ENCODE data around the gene B3GAT1.
A peak's percentile ranks its signal among the peaks of the same experiment; 100 is the strongest.

B3GAT1 gene

GRCh38 chr11:134409552-134410429 is 2.3 kb downstream of the B3GAT1 start:
- DNase-seq (ENCODE audit: low spot score): no peak

GRCh38 chr11:134407923-134408322 is 4.1 kb downstream of the B3GAT1 start:
- DNase-seq (ENCODE audit: low spot score): no peak

DNA sequence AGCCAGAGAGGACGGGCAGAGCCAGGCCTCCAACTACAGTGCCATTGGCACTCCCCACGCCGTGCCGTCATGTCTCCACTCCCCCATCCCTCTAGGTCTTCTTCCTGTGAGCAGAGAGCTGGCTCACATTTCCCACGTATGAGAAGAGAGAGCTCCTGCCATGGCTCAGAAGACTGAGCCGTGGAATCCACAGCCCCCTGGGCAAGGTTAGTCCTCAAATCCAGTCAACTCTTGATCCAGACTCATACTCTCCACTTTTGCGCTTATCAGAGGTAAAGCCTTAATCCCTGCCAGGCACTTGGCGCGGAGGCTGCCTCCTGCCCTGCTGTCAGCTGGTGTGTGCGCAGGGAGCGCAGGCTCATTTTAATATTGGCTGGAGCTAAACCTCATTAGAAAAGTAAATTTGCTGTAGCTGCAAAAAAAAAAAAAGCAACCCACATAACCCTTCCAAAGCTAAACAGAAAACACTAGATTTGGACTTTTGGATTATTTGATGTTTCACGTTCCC is 4.7 kb downstream of the B3GAT1 start:
- DNase-seq (ENCODE audit: low spot score): no peak

DNA sequence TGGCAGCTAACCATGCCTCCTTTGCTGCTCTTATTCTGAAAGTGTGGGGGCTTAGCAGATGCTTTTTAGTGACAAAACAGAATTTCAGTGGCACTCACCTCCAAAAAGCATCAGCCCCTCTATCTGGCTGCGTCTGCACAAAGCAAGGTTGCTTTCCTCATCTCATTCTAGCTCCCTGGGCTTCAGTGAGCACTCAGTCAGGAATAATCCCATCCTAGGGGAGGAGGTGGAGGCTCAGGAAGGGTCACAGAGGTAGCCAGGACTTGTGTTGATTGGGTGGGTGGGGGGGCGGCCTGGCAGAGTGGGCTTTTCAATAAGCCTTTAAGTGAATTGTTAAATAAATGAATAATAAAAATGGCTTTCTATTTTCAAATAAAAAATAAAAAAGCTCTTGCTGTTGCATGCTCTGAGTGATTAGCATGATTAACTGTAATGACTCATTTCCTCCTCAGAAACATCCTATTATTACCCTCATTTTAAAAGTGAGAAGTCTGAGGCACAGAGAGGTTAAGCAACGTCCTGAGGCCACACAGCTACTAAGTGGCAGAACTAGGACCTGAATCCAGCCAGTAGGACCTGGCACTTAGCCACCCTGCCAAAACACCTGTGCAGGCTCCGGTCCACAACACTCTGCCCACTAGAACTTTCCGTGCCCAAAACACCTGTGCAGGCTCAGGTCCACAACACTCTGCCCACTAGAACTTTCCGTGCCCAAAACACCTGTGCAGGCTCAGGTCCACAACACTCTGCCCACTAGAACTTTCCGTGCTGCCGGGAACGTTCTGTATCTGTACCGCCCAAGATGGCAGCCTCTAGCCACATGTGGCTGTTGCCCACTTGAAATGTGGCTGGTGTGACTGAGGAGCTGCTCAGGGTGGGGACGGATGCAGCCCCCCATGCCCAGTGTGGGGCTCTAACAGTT is 5.5 kb downstream of the B3GAT1 start:
- peak; percentile 73 for DNase-seq (ENCODE audit: low spot score)

DNA sequence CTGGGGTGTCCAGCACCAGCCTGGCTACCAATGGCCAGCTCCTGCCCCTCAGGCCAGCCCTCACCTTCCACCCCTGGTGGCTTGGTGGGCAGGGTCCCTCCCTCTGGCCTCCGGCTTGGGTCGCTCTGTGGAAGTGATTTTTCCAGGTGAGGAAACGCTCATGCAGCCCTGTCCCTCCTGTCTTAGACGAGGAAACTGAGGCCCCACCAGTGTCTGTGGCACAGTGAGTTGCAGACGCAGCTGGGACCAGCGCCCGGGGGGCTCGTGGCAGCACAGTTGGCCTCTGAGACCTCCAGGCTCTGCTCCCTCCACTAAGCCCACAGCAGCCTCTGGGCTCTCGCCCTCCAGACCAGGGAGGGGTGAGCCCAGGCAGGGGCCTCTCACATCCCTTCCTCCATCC is 6.2 kb downstream of the B3GAT1 start:
- no peak for DNase-seq (ENCODE audit: low spot score)

DNA sequence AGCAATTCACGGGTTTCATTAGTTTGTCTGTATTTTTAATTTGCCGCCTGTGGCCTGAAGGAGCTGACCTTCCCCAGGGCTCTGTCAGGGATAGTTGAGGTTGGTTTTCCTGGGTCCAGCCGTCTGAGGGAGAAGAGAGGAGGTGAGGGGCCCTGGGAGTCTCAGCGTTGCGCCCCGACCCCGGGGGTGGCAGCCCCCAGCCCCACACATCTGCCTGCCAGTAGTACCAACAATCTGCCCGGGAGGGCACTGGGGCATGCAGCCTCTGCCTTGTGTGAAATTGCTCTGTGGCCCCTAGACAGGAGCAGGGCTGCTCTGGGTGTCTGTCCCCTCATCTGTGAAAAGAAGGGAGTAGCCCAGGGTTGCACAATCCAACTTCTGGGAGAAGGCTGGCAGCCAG is 6.6 kb downstream of the B3GAT1 start:
- DNase-seq (ENCODE audit: low spot score): no peak

- DNase-seq (ENCODE audit: low spot score): no peak
Observed at GRCh38 chr11:134404575-134405341, 7.3 kb downstream of the B3GAT1 start.

DNA sequence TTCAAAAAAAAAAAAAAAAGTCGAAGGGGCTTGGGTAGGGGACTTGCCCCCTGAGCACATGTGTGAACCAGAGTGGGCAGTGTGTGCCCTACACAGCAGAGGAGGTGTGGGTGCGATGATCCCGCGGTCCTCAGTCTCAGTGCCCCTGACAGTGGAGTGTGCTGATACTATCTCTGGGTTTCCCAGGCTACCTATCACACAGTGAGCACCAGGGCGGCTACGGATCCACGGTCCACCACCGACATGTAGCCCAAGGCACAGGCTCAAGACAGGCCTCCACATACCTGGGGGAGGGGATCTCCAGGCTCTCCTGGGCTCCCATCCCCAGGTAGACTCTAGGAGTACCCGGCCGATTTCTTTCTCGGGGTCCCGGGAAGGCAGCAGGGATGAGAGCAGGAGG is 9.1 kb downstream of the B3GAT1 start:
- no peak for DNase-seq (ENCODE audit: low spot score)

DNA sequence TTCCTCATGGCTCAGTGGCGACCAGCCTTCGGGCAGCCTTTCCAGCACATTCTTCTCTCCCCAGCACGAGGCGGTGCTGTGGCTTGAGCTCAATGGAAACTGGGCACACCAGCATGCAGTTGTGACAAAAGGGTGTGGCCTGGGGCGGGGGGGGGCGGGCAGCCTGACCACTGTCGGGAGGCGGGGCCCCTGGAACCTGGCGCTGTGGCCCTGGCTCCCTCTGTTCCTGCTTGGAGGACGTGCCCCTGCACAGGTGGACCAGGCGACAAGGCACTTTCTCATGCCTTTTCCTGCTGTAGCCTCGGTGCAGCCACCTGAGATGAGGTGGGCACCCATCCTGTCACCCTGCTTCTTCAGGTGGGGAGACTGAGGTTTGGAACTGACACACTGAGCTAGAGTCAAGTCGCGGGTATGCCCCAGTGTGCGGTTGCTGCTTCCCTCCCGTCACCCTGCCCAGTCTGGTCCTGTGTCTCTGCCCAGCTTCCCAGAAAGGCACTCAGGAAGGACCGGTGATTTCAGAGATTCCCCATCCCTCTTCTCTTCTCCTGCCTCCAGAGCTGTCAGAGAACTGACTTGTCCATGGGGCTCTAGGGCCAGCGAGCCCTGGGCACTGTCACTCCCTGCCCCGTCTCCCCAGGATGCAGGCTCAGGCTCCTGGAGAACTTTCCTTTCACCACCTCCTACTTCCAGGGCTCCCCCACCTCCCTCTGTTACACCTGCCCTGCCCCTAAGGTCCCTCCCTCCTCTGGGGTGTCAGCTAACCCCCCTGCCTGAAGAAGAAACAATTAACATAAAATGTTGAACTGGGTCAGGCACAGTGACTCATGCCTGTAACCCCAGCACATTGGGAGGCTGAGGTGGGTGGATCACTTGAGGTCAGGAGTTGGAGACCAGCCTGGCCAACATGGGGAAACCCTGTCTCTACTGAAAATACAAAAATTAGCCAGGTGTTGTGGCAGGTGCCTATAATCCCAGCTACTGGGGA is 9.9 kb downstream of the B3GAT1 start:
- no peak for DNase-seq (ENCODE audit: low spot score)

- no peak for DNase-seq (ENCODE audit: low spot score)
Observed at GRCh38 chr11:134399996-134400395, 12.0 kb downstream of the B3GAT1 start.

GRCh38 chr11:134399293-134399654 is 12.8 kb downstream of the B3GAT1 start:
- DNase-seq (ENCODE audit: low spot score): no peak

DNA sequence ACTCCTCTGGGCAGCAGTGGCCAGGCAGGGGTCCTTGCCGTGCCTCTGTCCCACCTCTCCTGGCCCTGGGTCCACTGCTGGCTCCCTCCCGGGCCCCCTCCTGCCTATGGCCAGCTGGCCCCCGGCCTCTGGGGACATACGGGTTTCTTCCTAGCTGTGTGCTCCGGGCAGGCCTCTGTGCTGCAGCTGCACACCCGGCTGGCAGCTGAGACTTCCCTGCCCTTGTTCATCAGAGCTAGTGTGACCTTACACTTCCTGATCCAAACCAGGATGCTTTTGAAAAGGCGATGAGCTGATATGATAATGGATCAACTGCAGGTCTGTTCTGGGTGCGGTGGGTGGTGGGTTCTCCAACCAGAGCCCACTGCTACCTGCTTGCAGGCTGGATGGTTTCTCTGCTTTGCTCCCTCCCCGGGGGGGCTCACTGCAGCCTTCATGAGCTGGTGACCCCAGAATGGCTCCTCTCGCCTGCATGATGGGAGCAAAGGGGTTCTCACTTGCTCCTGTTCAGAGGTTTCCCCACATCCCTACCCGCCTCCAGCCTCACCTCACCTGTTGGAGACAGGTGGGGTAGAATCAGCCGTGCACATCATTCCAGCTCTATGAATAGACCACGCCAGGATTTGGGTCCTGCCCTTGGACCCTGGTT is 13.3 kb downstream of the B3GAT1 start:
- DNase-seq (ENCODE audit: low spot score): no peak

GRCh38 chr11:134398079-134398444 is 14.0 kb downstream of the B3GAT1 start:
- no peak for DNase-seq (ENCODE audit: low spot score)

DNA sequence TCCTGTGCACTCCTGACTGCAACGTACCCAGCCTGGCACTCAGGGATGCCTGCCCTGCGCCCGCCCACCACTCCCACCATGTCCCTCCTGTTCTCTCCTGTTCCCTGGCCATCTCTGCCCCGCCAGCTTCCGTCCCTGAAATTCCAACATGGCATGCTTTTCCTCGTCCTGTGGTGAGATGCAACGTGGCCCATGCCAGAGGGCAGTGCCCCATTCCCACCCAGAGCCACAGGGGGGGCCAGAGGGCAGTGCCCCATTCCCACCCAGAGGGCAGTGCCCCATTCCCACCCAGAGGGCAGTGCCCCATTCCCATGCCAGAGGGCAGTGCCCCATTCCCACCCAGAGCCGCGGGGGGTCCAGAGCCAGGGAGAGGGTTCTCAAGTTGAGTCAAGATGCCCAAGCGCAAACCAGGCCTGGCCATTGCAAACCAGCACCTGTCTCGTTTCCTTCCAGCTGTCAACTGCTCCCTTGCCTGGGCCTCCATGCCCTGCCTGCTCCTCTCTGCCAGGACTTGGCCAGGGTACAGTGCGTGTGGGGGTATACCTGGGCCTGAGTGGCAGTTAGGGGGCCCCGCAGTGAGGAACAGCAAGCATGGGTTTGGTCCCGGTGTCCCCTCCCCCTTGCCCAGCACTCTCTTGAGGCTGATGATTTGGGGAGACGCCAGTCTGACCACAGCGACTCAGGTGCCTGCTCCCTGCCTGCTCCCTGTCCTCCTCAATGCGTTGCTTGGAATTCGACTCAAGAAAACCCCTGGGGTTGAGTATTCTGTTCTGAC is 14.6 kb downstream of the B3GAT1 start:
- DNase-seq (ENCODE audit: low spot score): no peak

GRCh38 chr11:134395002-134395401 is 17.0 kb downstream of the B3GAT1 start:
- DNase-seq (ENCODE audit: low spot score): no peak

DNA sequence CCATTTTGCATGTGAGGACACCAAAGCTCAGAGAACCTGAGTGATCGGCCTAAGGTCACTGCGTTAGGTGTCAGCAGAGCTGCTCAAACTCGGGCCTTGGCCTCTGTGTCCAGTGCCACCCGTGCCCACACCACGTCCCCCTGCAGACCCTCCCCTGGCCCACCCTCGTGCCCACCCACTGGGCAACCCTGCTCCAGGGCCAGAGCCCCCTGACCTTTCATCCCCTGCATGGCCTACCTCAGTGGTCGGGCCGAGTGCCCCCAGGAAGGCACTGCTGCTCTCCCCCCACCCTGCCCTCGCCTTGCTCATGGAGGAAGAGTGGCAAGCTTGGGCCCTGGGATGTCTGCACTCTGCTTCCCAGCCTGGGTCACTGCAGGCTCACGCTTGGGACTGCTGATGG is 17.7 kb downstream of the B3GAT1 start:
- DNase-seq (ENCODE audit: low spot score): no peak

DNA sequence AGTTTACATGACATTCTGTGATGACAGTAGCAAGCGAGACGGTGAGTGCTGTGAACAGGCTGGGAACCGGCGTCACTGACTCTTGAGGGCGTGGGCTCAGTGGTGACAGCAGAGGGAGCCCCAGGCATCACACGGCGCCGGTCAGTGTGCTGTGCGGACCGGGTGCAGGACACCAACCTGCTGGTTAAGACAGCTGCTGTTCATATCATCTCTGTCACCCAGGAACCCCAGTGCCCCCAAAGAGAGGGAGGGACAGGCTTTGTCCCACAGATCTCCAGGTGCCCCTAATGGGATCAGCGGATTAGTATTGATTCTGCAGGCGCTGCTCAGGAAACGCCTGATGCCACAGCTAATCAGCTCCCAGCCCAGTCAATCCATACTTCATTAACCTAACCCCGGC is 18.4 kb downstream of the B3GAT1 start:
- no peak for DNase-seq (ENCODE audit: low spot score)

DNA sequence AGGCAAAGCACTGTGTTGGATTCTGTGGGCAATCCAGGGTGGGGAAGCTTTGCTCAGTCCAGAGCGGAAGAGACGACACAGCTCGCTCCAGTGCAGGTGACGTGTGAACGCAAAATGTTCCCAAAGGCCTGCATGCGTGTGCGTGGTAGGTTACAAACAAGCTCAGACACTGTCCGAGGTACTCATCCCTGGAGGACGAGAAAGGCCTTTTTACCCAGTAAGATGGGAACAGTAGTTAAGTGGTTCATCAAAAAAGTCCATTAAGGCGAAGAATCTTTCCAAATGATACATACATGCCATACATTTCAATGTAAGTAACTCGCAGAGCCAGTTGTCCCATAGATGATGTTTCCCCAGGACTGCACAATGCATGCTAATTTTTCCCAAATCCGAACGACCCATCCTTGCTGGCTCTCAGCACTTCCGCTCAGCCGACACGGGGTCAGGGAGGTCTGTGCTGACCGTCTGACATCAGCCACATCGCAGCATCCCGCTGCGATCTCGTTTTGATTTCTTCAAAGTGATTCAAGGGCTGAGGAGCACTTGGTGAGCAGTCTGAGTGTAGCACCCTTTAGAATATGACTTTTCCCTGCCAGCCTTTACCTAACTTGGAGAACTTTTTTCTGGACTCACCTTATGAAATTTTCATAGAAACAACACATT is 19.0 kb downstream of the B3GAT1 start:
- DNase-seq (ENCODE audit: low spot score): no peak

DNA sequence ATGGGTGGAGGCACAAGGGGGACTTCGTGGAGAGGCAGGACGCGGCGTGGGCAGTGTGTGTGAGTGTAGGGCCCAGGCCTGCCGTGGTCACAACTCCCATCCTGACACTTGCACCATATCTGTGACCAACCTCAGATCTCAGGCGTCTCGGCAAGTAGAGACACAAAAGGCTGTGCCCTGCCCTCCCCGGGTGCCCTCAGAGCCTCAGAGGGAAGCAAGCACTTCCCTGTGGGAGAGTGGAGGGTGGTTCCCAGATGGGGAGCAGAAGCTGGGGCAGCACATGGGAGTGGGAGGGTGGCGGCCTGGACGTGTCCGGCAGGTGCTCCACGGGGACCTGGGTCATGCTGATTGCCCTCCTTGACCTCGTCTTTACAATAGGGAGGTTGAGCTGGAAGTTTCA is 20.4 kb downstream of the B3GAT1 start:
- no peak for DNase-seq (ENCODE audit: low spot score)
